ENCODE results near the gene TRIM32. TPM values are rescaled to one million over a fixed set of nuclear protein-coding genes. Genes with fewer than 3 reads are reported as not detected.

The TRIM32 gene
- total and polyA plus RNA-seq, 2 of the 13 experiments (the other 11 are each of a cell fraction or from before 2014, with no cell fraction given), result 6.5 to 7.7 TPM

GRCh38 chr9:116687074-116687753 lies at the start of gene TRIM32 (continued):
- TF ChIP-seq BCL3 (CRISPR knock-in tag; IDR thresholded peaks at IDR 0.05) (peak; percentile 76), TOPORS (CRISPR knock-in tag; IDR thresholded peaks at IDR 0.05) (no peak), PITX1 (CRISPR knock-in tag; IDR thresholded peaks at IDR 0.05) (no peak), SP2 (CRISPR knock-in tag; IDR thresholded peaks at IDR 0.05) (peak; percentile 93), ZNF264 (CRISPR knock-in tag; IDR thresholded peaks at IDR 0.05) (0 out of 2 replicates have a peak, but pooled peaks have one; percentile 55), MIER3 (CRISPR knock-in tag; IDR thresholded peaks at IDR 0.05; ENCODE audit: borderline replicate concordance) (no peak), ARHGAP35 (CRISPR knock-in tag; IDR thresholded peaks at IDR 0.05; ENCODE audit: borderline replicate concordance) (0 out of 2 replicates have a peak, but pooled peaks have one; percentile 29), CHCHD3 (CRISPR knock-in tag; IDR thresholded peaks at IDR 0.05) (no peak), ZNF230 (CRISPR knock-in tag; IDR thresholded peaks at IDR 0.05) (no peak; the same call in 1 of the 2 replicates), IKZF4 (CRISPR knock-in tag; IDR thresholded peaks at IDR 0.05; ENCODE audit: borderline replicate concordance, low read depth, not compliant biosample characterization) (no peak), SOX5 (CRISPR knock-in tag; IDR thresholded peaks at IDR 0.05; ENCODE audit: borderline replicate concordance) (no peak), ZNF232 (CRISPR knock-in tag; IDR thresholded peaks at IDR 0.05; ENCODE audit: borderline replicate concordance) (peak; percentile 79; the same call in 1 of the 2 replicates), SATB2 (CRISPR knock-in tag; IDR thresholded peaks at IDR 0.05) (no peak), SAFB2 (CRISPR knock-in tag; IDR thresholded peaks at IDR 0.05; ENCODE audit: borderline replicate concordance, low read depth) (0 out of 2 replicates have a peak, but pooled peaks have one; percentile 31), ZNF800 (CRISPR knock-in tag; IDR thresholded peaks at IDR 0.05) (no peak), ZNF687 (CRISPR knock-in tag; IDR thresholded peaks at IDR 0.05) (peak; percentile 89), RBM39 (IDR thresholded peaks at IDR 0.05; ENCODE audit: low read depth, low read length, poor library complexity, severe bottlenecking) (peak; percentile 50)
- TF ChIP-seq, protein P1, sequence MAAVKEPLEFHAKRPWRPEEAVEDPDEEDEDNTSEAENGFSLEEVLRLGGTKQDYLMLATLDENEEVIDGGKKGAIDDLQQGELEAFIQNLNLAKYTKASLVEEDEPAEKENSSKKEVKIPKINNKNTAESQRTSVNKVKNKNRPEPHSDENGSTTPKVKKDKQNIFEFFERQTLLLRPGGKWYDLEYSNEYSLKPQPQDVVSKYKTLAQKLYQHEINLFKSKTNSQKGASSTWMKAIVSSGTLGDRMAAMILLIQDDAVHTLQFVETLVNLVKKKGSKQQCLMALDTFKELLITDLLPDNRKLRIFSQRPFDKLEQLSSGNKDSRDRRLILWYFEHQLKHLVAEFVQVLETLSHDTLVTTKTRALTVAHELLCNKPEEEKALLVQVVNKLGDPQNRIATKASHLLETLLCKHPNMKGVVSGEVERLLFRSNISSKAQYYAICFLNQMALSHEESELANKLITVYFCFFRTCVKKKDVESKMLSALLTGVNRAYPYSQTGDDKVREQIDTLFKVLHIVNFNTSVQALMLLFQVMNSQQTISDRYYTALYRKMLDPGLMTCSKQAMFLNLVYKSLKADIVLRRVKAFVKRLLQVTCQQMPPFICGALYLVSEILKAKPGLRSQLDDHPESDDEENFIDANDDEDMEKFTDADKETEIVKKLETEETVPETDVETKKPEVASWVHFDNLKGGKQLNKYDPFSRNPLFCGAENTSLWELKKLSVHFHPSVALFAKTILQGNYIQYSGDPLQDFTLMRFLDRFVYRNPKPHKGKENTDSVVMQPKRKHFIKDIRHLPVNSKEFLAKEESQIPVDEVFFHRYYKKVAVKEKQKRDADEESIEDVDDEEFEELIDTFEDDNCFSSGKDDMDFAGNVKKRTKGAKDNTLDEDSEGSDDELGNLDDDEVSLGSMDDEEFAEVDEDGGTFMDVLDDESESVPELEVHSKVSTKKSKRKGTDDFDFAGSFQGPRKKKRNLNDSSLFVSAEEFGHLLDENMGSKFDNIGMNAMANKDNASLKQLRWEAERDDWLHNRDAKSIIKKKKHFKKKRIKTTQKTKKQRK (IDR thresholded peaks at IDR 0.05; ENCODE audit: low read length), result no peak
